H54 (cell line): Measurements from ENCODE around the gene ATPAF2.
"Not testable (repeated sequence)": the region's sequence is repeated elsewhere in the genome, so short reads cannot be mapped to it uniquely, and the experiment has no call there.

Experiments used
- DNase-seq: peaks from one replicate; pipeline ENCODE4 v3.0.0; 2011; ENCODE audit warnings: low spot score, mixed read lengths; ENCODE audit not compliant: insufficient read length
- FAIRE-seq: peaks from 3 replicates; lab custom pipeline; 2011; peaks lifted over from hg19 to GRCh38; lab: Jason Lieb, UNC
- POLR2A ChIP-seq: IDR thresholded peaks from 2 replicates; pipeline ENCODE4 v1.6.1; 2011; ENCODE audit warnings: low read depth, mild to moderate bottlenecking, low read length

Gene ATPAF2

DNA sequence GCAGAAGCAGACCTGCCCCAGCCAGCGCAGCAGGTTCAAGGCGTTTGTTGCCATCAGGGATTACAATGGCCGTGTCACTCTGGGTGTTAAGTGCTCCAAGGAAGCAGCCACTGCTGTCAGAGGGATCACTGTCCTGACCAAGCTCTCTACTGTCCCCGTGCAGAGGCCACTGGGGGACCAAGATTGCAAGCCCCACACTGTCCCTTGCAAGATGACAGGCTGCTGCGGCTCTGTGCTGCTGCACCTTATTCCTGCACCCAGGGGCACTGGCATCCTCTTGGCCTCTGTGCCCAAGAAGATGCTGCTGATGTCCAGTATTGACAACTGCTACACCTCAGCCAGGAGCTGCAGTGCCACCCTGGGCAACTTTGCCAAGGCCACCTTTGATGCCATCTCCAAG is 27.7 kb downstream of the ATPAF2 start:
- FAIRE-seq (no peak), DNase-seq (no peak)
- TF ChIP-seq POLR2A, result no peak

DNA sequence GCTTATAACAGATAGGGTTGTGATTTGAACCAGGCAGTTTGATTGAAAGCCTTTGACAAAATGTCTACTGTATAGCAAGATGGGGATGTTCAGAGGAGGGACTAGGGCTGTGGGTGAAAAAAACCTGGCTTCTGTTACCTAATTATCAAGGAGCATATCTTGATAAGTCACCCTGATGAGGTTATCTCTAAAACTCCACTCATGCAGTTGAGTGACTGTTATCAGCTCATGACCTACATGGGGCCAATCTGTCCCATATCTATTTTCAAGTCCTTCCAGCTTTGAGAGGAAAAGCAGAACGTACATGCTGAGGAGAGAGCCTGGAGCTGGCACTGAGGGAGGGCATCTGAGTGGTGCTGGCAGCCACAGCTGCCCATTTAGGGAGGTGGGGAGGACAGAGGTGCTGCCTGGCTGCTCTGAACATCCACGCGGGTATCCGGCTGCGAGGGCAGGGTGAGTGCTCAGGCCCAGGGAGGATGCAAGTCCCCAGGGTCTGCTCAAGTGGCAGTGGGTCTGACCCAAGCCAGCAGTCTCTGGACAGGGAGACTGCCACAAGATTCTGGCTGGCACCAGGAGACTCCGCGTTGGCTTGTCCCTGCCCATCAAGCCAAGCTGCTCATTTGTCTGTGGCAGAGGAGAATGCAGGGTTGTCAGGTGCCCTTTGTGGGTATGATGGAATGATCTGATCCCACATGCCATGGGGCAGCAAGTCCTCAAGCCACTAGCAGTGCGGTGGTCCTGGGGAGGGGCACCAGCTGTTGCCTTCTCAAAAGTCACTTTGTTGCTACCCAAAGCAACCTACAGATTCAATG is 29.2 kb downstream of the ATPAF2 start:
- TF ChIP-seq POLR2A, result no peak
- DNase-seq (no peak), FAIRE-seq (no peak)

DNA sequence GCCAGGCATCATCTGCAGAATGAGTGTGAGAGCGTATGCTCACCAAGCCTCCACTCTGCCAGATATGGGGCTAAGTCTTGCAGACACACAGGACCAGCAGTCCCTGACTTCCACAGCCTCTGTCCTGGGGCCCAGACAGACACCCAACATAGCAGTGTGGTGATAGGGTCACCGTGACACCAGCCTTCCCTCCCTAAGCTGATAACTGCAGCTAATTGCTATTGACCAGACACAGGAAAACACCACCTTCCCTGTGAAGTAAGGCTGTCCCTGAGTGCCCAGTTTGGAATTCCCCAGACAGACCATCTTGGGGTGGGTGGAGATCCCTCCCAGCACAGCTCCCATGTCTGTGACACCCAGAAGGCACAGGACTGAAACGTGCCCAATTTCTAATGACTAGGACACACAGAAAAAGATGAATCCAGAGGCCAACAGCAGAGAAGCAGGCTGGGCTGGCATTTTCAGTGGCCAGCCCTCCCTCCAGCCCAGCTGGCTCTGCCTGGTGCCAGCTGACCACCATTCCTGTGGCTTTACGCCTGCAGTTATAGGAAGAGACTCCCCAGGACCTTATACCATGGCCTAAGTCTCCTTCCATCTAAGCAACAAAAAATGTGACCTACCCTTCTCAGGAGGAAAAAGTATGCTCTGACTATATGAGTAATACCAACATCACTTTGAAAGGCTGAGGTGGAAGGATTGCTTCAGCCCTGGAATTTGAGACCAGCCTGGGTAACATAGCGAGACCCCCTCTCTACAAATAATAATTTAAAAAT is 30.3 kb downstream of the ATPAF2 start:
- DNase-seq, result peak; percentile 98
- no peak for TF ChIP-seq POLR2A
- FAIRE-seq, result peak; percentile 52

DNA sequence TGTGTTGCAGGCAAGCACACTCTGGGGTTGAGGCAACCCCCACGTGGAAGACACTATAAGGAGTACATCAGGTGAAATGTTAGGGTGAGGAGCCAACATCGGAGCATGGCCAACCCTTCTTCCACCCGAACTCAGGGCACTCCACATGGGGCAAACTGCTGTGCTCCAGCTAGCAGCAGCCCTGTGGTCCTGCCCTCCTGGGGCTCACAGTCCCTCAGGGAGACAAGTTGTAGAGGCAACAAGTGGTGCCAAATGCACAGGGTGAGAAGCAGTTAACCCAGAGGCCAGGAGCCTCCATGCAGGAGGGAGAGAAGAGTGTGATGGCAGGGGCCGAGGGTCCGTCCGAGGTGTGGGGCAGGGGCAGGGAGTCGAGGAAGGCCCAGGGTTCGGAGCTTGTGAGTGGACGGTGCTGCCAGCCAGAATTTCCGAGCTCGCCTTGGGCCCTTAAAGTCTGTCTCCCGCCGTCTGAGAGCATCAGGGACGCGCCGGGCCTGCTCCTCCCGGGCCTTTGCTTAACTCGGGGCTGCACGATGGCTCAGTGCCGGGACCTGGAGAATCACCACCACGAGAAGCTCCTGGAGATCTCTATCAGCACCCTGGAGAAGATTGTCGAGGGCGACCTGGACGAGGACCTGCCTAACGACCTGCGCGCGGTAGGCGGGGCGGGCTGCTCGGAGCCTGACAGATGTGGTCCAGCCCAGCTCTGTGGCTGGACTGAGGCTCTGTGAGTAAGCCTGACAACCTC is 32.3 kb downstream of the ATPAF2 start:
- FAIRE-seq, result no peak
- no peak for TF ChIP-seq POLR2A
- no peak for DNase-seq

DNA sequence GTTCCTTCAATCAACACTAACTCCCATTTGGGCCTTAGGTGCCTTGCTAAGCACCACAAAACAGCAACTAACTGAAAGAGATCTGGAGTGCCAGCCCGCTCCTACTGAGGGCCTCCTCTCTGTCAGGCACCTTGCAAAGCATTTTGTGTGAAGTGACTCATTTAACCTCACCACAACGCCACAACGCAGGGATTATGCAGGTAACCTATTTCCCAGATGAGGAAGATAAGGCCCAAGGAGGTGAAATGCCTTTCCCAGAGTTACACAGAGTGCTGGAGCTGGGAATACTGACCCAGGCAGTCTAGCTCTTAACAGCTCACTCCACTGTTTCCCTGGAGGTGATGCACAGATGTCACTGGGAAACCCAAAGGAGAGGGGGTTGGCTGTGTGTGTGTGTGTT is 33.5 kb downstream of the ATPAF2 start:
- DNase-seq, result no peak
- TF ChIP-seq POLR2A, result no peak

DNA sequence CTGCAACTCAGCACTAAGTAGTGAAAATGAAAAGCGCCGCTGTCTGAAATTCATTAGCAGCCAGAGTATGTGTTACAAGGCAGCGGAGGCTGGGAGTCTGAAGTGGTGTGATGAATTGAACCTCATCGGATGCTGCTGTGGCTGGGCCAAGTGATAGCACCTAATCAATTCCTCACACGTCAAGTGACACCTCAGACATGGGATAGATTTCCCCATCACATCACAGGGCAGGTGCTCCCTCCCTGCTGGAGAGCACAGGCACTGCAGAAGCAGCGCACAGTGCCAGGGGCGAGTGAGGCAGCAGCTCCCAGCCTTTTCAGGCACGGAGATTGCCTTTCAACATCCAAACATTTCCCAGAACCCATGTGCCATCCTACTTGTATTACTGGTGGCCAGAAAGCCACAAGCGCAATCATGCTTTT is 34.1 kb downstream of the ATPAF2 start:
- DNase-seq (no peak), FAIRE-seq (no peak)
- TF ChIP-seq POLR2A, result no peak

More for the DNA sequence above, 33.5 kb downstream of the ATPAF2 start:
- FAIRE-seq, result no peak

DNA sequence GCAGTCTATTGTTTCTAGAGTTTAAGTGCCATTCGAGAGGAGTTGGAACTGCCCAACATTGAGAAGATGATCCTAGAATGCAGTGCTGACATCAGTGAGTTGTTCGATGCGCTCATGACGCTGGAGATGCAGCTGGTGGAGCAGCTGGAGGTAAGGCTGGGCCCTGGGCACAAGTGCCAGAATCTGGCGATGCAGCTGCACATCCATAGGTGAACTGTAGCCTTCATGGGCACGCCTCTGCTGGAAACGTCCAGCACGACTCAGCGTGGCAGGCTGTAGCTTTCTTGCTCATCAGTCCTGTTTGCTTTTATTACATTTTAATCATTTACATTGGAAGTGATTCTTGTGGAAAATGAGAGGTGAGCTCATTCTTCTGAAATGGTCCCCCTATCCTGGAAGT is 34.6 kb downstream of the ATPAF2 start:
- DNase-seq, result no peak
- no peak for FAIRE-seq
- TF ChIP-seq POLR2A, result no peak

DNA sequence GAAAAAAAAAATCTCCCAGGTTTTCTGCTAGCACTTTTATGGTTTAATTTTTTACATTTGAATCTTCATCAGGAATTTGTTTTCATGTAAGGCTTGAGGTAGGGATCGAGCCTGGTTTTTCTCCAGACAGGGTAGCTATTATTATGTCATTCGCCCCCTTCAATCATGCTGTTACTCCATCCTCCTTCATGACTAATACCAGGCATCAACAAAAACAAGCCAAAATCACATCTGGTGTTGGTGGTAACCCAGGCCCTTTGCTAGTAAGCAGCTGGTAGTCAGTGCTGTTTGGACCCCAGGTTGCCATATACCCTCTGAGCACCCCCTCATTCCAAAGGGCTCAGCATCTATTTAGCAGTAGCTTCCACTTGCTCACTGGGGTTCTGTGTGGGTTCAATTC is 36.8 kb downstream of the ATPAF2 start:
- FAIRE-seq (no peak), DNase-seq (no peak)
- TF ChIP-seq POLR2A, result no peak

DNA sequence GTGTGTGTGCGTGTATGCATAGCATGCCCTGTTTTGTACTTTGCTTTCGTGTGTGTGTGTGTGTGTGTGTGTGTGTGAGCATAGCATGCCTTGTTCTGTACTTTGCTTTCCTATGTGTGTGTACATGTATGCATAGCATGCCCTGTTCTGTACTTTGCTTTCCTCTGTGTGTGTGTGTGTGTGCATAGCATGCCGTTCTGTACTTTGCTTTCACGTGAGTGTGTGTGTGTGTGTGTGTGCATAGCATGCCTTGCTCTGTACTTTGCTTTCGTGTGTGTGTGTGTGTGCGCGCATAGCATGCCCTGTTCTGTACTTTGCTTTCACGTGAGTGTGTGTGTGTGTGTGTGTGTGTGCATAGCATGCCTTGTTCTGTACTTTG is 38.9 kb downstream of the ATPAF2 start:
- FAIRE-seq (no peak), DNase-seq (no peak)
- TF ChIP-seq POLR2A, result no peak

DNA sequence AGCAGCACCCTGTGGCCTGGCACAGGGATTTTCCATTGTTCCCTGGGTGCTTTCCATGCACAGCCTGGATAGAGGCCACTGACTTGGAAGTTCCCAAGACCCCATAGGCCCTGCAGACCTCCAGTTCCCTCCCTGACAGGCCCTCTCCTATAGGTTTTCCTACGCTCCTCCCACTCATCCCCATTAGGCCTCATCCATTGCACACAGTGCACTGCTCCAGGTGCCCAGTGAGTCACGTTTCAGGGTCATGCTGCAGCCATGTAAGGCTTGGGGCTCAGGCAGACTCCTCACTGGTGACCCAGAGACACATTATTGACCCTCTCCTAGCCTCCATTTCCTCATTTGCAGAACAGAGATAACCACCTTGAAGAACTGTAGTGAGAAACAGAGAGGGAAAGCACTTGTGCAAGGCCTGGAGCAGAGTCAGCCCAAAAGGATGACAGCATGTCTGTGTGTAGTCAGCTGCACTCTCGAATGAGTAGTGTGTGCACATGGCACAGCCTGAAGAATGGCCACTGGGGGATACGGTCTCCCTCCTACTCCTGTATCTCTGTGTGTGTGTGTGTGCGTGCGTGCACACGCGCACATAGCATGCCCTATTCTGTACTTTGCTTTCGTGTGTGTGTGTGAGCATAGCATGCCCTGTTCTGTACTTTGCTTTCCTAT is 39.5 kb downstream of the ATPAF2 start:
- no peak for TF ChIP-seq POLR2A
- FAIRE-seq (no peak), DNase-seq (no peak)

DNA sequence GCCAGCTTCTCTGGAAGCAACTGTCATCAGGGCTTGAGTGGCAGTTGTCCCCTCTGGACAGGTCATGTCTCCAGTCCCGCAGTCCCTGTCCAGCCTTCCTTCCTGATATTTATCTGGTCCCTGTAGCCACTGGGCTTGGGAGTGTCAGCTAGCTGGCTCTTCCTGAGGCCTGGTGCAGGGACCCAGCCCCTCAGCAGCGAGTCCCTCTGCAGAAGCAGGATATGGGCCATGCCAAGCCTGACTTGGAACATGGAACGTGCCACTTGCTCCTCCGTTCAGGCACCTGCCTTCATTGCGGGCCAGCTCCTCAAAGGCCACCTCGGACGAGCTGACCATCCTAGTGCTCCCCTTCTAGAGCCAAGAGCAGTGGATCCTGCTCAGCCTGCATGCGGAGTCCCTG is 40.0 kb downstream of the ATPAF2 start:
- no peak for TF ChIP-seq POLR2A
- DNase-seq (no peak), FAIRE-seq (no peak)

DNA sequence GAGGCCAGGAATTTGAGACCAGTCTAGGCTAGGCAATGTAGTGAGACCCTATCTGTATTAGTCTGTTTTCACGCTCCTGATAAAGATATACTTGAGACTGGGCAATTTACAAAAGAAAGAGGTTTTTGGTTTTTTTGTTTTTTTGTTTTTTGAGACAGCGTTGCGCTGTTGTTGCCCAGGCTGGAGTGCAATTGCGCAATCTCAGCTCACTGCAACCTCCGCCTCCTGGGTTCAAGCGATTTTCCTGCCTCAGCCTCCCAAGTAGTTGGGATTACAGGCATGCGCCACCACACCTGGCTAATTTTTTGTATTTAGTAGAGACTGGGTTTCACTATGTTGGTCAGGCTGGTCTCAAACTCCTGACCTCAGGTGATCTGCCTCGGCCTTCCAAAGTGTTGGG is 43.1 kb downstream of the ATPAF2 start:
- not testable (repeated sequence) for FAIRE-seq, DNase-seq

DNA sequence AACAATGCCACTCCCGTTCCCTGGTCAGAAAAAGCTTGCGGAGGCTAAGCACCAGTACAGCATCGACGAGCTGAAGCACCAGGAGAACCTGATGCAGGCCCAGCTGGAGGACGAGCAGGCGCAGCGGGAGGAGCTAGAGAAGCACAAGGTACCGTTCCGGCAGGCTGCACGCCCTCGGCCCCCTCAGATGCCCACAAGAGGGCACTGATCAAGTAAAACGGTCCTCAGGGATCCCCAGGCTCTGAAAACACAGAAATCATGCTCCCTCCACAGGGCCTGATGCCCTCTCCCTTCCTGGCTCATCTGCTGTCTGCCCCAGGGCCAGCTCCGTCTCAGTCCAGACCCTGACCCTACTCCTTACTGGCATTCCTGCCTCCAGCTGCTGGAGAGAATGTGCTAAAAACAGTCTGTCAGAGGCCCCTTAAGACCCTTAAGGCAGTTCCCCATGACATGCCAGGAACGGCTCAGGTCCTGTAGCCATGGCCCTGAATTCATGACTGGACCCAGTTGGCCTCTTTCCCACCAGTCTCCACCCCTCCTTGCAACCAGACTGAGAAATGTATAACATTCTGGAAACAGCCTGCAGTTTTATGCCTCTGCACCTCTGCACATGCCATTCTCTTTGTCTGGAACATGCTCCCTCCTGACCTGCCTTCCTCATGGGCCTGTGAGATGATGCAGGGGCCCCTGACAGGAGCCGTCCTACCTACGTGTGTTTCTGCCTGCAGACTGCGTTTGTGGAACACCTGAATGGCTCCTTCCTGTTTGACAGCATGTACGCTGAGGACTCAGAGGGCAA is 44.5 kb downstream of the ATPAF2 start:
- DNase-seq, result no peak
- TF ChIP-seq POLR2A, result no peak
- no peak for FAIRE-seq
